ENCODE measurements around the gene IRF6. TPM values are rescaled to one million over a fixed set of nuclear protein-coding genes. Genes with fewer than 3 reads are reported as not detected.

The IRF6 gene
- total RNA-seq (2022; extraction: Qiagen RNA extraction; ENCODE audit: low read depth) = 0.08 to 0.11 TPM (median 0.08 TPM) in 5 replicates

DNA sequence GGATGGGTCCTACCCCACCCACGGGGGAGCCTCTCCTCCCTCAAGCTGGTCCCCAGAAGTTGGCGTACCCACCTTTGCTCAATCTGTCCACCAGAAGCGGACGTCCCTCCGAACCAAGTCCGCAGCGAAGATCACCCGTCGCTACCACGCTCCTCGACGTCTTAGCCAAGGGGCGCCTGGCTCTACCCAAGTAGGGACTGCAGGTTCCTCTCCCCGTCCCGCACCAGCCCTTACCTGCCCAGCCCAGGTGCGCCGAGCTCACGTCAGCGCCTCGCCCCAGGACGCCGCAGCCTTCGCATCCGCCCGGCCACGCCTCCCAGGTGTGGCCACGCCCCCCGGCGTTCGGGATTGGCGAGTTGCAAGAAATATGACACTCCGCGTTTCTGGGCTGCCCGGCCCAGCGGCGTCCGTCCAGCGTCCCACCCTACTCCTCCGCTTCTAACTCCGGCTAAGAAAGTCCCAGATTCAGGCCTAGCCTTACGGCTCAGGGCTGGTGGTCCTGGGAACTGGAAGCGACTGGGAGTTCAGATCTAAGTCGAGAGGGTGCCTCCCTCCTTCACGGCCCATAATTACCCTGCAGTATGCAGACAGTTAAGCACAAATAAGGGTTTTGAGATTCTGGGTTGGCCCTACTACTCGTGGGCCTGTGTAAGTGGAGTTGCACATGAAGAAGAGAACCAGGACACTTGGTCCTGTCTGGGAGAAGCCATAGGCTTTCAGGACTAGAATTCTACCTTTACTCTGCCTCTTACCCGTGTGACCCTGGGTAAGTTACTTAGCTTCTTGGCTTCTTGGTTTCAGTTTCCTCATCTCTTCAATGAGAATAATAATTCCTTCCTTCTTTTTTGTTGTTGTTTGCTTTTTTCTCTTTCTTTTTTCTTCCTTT, at the start of gene IRF6:
Gene IRF6 (minus strand): TSS at position 268 of the 886 bp plus-strand sequence. CDS start 4,729 bp downstream, outside the sequence.

DNA sequence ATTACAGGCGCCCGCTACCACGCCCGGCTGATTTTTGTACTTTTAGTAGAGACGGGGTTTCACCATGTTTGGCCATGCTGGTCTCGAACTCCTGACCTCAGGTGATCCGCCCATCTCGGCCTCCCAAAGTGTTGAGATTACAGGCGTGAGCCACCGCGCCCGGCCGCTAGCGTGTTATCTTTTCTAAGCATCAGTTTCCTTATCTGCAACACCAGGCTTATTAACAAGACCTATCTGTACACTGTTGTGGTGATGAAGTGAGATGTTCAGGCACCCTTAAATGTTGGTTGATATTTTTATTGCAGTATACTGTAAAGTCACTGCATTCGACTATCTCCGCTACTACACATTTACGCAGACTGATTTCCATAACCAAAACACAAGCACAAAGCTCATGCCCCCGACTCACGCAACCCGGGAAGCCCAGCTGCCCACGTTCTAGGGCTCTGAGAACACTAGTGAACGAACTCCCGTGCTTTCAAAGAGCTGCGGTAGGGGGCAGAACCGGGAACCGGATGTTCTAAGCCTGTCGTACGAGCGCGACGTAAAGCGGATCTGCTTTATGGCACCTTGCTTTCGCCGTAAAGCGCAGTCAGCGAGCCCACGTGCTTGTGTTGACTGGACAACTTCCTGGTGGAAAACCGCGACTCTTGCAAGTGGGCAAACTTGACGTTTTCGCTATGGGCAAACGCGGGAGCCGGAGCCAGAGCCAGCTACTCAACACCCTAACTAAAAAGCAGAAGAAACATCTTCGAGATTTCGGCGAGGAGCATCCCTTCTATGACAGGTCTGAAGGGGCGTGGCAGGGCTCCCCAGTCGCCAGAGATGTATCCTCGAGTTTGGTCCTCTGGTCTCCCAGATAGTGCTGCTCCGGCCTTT, 21.7 kb upstream of the IRF6 start, which contains the start of gene UTP25:
Gene UTP25 (plus strand): TSS at position 589 of the 879 bp plus-strand sequence. CDS start 92 bp downstream, at position 681.

DNA sequence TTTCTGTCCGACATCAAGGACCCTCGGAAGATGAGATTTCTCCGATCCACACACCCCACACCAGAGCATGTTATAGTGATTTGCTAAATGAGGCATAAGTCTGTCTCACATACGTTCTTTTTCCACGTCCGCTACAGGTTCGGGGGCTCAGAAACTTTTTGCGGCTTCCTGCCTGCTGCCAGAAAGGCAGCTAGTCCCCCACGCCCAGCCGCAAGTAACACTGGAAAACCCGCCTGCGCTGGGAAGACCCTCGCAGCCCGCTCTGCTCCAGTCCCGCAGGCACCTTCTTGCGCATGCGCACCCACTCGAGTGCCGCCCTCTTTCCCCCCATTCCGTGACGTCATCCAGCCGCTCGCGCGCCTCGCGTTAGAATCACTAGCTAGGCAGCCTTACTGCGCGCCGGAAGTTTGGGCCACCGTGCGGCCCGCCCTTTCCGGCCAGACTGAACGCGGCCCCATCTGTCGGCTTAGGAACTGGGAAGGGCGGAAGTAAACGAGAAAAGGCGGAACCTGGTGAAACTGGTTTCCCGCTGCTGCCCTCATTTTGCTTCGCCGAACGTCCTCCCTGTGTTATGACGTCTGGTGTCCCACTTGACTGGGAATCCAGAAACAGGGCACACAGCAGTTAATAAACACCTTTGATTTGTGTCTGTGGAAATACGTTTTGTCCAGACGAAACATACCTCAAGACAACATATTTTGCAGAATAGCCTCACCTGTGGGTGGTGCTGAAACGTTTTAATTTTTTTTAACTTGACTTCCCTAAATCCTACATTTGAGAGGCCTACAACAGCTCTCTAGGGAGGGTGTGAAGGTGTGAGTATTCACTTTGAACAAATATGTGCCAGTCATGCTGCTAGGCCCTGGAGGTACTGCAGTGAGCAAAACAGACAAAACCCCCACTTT, 21.4 kb downstream of the IRF6 start, which contains the start of gene C1orf74:
Gene C1orf74 (minus strand): TSS at position 295 of the 905 bp plus-strand sequence. CDS start 925 bp downstream, outside the sequence.

DNA sequence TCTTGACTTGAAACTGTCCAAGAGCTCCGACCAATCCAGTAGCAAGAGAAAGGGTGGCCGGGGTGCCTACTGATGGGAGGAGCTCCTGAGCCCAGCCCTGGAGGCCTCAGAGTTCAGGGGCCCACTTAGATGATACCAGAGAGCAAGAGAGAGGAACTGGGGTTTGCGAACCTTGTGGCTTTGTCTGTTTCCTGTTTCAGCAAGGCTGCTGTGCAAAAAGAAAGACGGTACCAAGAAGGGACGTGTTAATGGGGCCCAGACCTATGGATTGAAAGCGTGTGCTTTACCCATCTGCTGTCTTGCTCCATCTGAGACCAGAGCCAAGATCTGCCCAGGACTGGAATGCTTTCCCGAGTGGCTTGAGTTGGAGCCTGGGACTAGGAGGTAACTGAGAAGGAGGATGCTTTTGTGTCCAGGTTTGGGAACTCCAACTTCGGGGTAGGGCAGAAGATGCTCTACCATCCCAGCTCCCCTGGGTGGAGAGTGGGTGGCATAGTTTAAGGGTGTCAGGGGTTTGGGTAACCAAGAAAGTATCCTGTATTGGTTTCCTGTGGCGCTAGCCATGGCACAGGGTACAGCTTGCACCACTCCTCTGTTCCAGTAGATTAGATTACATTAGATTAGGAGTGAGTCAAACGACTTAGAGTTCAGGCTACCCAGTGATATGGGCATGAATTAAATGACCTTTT, 49.9 kb downstream of the IRF6 start, which contains the start of gene TRAF3IP3:
Gene TRAF3IP3 (plus strand): TSS at position 128 of the 689 bp plus-strand sequence. CDS start 3,987 bp downstream, outside the sequence.

Other genes with a start within 250 kb of the IRF6 start
- 0.22 to 0.50 TPM (median 0.43 TPM) in 5 replicates for gene CAMK1G, start 222.4 kb downstream of the IRF6 start, total RNA-seq (2022; extraction: Qiagen RNA extraction; ENCODE audit: low read depth)
- 20.1 to 24.5 TPM (median 21.1 TPM) in 5 replicates for gene LAMB3, start 153.7 kb downstream of the IRF6 start, total RNA-seq (2022; extraction: Qiagen RNA extraction; ENCODE audit: low read depth)
- gene G0S2, start 130.7 kb downstream of the IRF6 start, total RNA-seq (2022; extraction: Qiagen RNA extraction; ENCODE audit: low read depth) = 2.2 to 3.8 TPM (median 3.2 TPM) in 5 replicates
- gene HSD11B1, start 101.3 kb downstream of the IRF6 start, total RNA-seq (2022; extraction: Qiagen RNA extraction; ENCODE audit: low read depth) = not detected in 5 replicates
- not detected in 5 replicates for gene TRAF3IP3, start 50.1 kb downstream of the IRF6 start, total RNA-seq (2022; extraction: Qiagen RNA extraction; ENCODE audit: low read depth)
- gene C1orf74, start 21.6 kb downstream of the IRF6 start, total RNA-seq (2022; extraction: Qiagen RNA extraction; ENCODE audit: low read depth) = 1.3 to 1.7 TPM (median 1.6 TPM) in 5 replicates
- gene UTP25, start 21.8 kb upstream of the IRF6 start, total RNA-seq (2022; extraction: Qiagen RNA extraction; ENCODE audit: low read depth) = 10.7 to 13.1 TPM (median 11.9 TPM) in 5 replicates
- gene SYT14, start 132.1 kb upstream of the IRF6 start, total RNA-seq (2022; extraction: Qiagen RNA extraction; ENCODE audit: low read depth) = 0.03 to 0.11 TPM (median 0.06 TPM) in 5 replicates